Gastrocnemius medialis (tissue), 4 donors: ENCODE data around the gene RNF213.

Source experiments
- POLR2A ChIP-seq, 2 donors: fragments of 450-650 bp; IDR thresholded peaks; one replicate each; pipeline ENCODE4 v1.6.1; 2017; ENCODE audit warnings: antibody characterized with exemption in 2 of 2, mild to moderate bottlenecking in 2 of 2, moderate library complexity in 2 of 2
- TF ChIP-seq, protein P1 (sequence below), 5 experiments: fragments of 450-650 bp in 3 of 5; fragments of 200-600 bp in 2 of 5; sonication (generic) in 2 of 5; IDR thresholded peaks in 4 of 5; conservative IDR thresholded peaks in 1 of 5; 1 replicate in 4 of 5; 2 replicates in 1 of 5; pipeline ENCODE4 v1.5.1; 2016 to 2019; ENCODE audit warnings: antibody characterized with exemption in 5 of 5, mild to moderate bottlenecking in 3 of 5, moderate library complexity in 3 of 5

DNA sequence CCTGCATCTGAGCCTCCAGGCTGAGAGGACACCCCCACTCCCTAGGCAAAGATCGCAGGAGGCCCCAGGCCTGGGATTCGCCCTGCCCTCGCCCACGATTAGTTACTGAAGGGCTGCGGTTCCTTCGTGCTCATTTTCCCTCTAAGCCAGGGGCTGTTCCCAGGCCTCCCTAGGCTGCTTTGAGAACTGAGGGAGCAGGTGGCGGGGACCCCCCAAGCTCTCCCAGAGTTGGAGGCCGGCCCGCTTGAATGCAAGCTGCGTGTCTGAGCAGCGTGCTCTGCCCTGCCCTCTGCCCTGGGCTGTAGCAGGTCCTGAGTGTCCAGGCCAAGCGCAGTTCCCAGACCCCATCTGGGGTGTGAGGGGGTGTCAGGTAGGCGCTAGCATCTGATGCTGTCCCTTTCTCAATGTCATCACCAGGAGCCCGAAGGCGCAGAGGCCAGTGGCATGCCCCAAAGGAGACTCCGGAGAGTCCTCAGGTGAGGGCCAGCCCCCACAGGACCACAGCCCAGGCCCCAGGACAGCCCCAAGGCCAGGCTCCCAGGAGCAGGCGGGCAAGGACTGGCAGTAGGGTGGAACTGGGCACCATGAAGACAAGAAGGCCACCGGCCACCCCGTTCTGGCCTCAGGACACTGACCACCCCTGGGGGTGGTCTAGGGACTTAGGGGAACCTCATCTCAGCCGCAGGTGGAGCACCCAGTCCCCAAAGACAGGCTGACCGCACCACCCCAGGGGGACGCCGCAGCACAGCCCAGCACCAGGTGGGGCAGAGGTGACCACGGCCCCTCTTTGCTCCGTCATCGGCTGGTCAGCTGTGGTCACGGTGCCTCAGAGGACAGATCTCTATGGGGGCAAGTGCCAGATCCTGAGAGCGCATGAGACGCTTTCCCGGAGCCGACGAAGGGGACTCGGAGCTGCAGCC lies 169.0 kb downstream of the RNF213 start:
- TF ChIP-seq, protein P1, sequence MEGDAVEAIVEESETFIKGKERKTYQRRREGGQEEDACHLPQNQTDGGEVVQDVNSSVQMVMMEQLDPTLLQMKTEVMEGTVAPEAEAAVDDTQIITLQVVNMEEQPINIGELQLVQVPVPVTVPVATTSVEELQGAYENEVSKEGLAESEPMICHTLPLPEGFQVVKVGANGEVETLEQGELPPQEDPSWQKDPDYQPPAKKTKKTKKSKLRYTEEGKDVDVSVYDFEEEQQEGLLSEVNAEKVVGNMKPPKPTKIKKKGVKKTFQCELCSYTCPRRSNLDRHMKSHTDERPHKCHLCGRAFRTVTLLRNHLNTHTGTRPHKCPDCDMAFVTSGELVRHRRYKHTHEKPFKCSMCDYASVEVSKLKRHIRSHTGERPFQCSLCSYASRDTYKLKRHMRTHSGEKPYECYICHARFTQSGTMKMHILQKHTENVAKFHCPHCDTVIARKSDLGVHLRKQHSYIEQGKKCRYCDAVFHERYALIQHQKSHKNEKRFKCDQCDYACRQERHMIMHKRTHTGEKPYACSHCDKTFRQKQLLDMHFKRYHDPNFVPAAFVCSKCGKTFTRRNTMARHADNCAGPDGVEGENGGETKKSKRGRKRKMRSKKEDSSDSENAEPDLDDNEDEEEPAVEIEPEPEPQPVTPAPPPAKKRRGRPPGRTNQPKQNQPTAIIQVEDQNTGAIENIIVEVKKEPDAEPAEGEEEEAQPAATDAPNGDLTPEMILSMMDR (IDR thresholded peaks at IDR 0.05 in 4 of 5, conservative IDR thresholded peaks at IDR 0.05 in 1 of 5) = no peak
- no peak for TF ChIP-seq POLR2A (IDR thresholded peaks at IDR 0.05)
